Stimulated activated CD4-positive, alpha-beta T cell treated with anti-CD3 and anti-CD28 coated beads, Interleukin-4, amount 100 ng/mL, for 24 hours (primary cell): Measurements from ENCODE around the gene ACTG1.
"Not testable (repeated sequence)": the region's sequence is repeated elsewhere in the genome, so short reads cannot be mapped to it uniquely, and the experiment has no call there.

Experiments used
- DNase-seq: peaks from one replicate; pipeline ENCODE4 v3.0.0-alpha.2; 2020

Gene ACTG1

DNA sequence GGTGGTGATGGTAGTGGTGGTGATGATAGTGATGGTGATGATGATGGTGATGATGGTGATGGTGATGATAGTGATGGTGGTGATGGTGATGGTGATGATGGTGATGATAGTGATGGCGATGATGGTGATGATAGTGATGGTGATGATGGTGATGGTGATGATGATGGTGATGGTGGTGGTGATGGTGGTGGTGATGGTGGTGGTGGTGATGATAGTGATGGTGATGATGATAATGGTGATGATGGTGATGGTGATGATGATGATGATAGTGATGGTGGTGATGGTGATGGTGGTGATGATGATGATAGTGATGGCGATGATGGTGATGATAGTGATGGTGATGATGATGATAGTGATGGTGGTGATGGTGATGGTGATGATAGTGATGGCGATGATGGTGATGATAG is 19.4 kb upstream of the ACTG1 start:
- DNase-seq: not testable (repeated sequence)

GRCh38 chr17:81531013-81531412 is 18.4 kb upstream of the ACTG1 start:
- not testable (repeated sequence) for DNase-seq

- DNase-seq: no peak
These were observed 16.8 kb upstream of the ACTG1 start for GRCh38 chr17:81529437-81529803.

DNA sequence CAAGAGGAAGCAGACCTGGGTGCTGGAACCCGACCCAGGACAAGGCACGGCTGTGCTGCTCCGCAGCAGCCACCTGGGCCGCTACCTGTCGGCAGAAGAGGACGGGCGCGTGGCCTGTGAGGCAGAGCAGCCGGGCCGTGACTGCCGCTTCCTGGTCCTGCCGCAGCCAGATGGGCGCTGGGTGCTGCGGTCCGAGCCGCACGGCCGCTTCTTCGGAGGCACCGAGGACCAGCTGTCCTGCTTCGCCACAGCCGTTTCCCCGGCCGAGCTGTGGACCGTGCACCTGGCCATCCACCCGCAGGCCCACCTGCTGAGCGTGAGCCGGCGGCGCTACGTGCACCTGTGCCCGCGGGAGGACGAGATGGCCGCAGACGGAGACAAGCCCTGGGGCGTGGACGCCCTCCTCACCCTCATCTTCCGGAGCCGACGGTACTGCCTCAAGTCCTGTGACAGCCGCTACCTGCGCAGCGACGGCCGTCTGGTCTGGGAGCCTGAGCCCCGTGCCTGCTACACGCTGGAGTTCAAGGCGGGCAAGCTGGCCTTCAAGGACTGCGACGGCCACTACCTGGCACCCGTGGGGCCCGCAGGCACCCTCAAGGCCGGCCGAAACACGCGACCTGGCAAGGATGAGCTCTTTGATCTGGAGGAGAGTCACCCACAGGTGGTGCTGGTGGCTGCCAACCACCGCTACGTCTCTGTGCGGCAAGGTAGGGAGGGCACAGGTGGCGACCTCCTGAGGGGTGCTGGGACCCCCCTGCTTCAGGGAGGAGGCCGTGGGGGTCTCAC is 16.2 kb upstream of the ACTG1 start:
- DNase-seq: no peak

GRCh38 chr17:81528384-81528650 is 15.7 kb upstream of the ACTG1 start:
- no peak for DNase-seq

GRCh38 chr17:81527591-81528383 is 15.2 kb upstream of the ACTG1 start, which contains the start of gene FSCN2:
TSS of gene FSCN2 (plus strand) at chr17:81528377. CDS start at chr17:81528532, 155 bp downstream.
- DNase-seq: no peak

DNA sequence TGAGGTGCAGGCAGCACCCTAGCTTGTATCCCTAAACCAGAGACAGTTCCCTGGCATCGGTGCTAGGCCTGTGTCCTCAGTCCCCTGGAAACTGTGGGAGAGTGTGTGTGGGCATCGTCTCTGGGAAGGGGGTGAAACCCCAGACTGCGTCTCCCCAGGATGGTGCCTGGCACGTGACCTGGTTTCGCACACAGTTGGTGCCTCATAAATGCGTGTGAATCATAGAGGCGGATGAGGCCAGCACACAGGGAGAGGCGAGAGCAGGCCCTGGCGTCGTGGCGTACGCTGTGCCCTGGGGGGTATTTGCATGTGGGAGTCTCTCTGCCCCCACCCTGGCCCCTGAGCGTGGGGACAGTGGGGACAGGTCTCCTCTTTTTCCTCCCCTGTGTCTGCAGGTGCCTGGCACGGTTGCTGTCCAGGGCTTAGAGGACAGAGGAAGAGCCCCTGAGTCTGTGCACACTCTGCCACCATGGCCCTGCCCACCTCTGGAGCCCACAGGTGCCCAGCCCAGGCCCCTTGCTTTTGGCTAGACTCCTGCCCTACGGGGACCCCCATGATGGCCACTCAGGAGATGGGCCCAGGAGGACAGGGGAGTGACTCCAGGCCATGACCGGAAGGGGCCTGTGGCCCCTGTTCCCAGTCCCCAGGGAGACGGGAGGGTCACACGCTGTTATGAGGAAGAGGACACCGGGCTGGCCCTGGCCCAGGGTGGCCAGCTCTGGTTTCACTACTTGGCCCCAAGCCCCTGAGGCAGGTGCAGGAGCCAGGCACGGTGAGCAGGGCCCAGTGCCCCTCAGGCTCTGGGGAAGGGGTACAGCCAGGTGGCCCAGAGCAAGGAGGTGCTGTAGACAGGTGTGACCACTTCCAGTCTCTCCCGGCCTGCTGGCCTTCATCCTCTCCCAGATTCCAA is 14.3 kb upstream of the ACTG1 start:
- no peak for DNase-seq

DNA sequence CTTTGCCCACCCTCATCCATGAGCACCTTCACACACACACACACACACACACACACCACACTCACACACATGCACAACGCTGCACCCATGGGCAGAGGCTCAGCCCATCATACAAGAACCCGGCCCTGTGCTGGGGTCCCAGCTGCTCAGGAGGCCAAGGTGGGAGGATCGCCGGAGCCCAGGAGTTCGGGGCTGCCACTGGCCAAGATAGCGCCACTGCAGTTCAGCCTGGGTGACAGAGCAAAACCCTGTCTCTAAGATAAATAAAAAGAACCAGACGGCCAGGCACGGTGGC is 12.2 kb upstream of the ACTG1 start:
- DNase-seq: no peak

DNA sequence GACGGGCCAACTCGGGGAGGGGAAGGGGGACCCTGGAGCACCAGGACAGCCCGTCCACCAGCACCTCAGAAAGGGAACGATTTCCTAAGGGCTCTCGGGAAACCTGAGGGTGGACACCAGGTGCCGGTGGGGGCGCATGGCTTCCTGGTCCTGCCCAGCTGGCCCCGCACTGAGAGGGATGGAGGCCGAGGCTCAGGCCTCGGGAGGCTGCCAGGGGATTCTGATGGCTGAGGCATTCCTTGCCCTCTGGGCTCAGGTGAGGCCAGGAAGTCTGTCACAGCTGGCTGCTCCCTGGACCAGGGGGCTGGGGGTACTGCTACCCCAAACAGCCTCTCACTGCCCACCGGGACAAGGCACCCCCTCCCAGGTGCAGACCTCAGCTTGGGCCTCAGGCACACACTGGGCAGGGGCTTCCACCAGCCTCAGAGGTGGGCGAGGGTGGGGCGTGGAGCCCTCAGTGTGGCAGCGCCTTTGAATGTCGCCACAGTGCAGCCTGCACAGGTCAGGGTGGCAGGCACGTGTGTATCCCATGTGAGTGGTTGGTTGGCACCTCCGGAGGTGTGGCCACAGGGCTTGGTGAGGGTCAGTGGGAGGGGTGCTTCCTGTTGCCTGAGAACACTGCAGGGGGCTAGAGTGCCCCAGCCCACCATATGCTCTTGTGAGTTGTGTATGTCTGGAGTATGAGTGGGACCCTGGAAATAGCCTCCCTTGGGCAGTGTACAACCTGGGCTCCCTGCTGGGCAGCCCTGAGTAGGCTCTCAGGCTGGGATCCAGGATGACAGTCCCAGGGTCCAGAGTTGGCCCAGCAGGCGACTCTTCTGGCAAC is 11.7 kb upstream of the ACTG1 start:
- DNase-seq: no peak

DNA sequence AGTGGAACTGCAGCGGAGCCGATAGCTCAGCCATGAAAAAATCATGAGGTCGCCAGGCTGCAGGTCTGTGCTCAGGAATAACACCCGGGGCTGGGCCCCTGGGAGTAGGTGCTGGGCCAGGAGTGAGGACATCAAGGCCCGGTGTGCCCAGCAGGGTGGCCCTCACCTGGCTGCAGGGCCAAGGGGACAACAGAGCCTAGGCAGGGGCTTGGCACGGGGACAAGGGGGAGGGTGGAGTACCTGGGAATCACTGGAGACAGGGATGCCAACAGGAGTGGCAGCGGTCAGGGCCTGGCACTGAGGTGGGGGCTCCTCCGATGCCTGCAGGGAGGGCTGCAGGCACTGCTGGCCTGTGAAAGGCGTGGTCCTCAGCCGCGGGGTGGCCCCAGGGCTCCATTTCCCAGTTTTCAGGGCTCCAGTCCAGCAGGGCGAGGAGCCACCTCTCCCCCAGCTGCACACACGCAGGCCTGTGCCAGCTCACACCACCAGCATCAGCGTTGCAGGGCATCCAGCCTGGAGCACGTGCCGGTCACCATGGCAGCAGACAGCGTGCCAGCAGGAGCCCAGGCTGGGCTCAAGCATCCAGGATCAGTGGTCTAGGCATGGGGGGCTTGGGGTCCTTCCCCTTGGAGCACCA is 10.9 kb upstream of the ACTG1 start:
- DNase-seq: no peak

DNA sequence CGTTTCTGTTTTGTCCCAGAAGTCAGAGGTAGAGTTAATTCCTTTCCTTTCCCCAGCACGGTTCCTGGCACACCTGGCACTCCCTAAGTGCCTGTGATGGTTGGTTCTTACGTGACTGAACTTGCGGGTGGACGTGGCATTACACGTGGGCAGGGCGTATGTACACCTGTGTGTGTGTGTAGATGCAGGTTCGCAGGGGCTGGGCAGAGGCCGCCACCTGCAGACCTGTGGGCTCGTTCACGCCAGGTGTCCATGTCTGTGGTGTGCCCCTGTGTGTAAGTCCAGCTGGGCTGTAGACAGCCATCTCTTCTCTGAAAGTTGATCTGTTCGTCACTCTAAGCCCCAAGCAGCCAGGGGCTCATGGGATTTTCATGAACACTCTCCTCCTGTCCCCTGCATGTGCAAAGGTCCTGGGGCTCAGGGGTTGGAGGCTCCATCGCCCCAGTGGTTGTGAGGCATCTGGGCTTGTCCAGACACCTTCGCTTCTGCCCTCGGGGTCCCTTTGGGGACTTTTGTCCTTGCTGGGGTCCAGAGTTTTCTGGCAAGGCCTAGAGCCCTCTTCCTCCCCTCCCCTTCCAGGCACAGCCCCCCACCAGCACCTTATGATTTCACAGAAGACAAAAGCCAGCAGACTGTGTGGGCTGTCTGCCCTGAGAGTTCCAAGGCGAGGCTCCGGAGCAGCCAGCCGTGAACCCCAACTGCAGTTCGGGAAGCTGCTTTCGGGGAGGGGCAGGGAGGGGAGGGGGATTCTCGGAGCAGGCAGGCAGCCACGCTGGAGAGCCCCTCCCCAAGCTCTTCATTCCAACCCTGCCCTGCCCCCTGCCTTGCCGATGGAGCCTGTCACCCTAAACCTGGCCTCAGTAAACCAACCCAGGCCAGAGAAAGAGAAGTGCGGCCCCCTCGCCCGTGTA is 10.1 kb upstream of the ACTG1 start:
- DNase-seq: no peak

DNA sequence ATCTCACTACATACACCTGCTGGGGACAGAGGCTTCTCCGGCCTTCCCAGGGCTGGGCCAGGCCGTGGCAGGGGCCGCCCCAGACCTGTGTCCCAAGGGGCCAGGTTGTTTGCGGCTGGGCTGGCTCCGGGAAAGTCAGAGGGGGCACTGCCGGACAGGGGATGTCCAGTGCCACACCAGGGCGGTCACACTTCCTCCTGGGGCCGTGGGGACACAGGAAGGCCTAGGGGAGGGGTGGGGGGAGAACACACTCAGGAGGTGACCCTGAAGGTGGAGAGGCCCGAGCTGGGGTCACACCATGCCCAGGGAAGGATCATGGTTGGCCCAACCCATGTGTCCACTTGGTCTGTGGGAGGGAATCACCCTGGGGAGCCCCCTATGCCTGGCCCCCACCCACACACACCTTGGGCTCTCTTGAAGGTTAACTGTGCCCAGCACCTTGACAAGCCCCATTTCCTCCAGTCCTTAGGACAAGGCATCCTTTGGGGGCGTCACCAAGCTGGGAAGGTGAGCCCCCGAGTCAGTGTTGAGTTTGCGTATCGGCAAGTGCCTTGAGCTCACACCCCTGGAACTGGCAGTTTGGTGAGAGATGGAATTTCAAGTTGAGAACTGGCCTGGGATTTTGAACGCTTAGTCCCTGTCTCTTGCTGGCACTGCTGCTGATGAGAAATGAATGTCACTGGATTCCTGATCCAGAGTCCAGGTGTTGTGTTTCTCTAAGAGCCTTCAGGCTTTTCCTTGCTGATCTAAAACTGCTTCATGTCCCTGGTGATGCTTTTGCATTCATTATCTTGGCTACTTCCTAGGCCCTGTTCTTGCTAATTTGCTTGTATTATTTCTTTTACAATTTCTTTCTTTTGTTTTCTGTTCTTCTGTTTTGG is 7.7 kb upstream of the ACTG1 start:
- DNase-seq: no peak

DNA sequence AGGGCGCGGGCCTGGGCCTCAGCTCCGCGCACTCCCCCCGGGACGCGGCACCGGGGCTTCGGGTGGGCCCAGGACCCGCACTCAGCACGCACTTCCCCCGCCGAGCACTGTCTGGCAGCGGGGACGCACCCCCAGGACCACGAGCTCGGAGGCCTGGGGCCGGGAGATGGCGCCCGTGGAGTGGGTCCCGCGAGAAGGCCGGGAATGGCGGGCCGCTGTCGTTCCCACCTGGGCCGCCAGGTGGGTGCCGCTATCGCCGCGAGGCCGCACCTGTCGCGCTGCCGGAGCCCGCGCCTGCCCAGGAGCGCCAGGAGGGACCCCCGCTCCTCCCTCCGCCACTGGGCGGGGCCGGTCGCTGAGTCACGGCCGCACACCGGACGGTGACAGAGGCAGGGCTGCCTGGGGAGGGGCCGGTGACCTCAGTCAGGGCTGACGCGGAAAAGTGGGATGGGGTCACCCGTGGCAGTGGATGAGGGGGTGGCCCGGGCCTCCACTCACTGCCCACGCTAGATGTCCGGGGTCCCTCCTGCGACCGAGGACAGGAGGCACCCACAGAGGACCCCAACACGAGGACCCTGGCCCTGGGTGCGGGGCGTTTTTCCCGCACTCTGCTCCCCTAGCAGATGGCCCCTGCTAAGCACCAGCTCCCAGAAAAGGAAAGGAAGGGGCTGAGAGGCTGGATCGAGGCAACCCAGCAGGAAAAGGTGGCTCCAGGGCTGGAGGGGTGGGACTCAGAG is 6.9 kb upstream of the ACTG1 start:
- DNase-seq: peak; percentile 58

DNA sequence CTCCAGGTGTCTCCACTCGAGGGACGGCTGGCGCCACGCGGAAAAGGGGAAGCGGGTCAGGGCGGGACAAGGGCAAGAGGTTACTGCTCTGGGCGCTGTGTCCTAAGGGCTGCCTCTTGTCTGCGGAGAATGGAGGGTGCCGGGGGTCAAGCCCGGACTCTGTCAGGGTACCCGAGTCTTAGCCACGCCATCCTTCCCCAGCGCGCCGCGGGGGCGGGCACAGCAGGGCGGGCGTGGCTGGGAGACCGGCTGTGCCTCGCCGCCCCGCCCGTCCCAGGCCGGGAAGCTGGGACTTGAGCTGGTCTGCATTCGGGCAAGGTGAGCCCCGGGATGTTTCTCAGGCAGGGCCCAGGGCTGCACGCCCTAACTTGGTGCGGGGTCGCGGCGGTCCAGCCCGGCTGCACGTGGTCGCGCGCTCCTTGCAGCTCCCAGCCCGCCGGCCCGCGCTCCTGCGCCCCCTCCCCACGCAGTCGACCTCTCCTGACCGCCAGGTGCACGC is 6.2 kb upstream of the ACTG1 start:
- DNase-seq: no peak

DNA sequence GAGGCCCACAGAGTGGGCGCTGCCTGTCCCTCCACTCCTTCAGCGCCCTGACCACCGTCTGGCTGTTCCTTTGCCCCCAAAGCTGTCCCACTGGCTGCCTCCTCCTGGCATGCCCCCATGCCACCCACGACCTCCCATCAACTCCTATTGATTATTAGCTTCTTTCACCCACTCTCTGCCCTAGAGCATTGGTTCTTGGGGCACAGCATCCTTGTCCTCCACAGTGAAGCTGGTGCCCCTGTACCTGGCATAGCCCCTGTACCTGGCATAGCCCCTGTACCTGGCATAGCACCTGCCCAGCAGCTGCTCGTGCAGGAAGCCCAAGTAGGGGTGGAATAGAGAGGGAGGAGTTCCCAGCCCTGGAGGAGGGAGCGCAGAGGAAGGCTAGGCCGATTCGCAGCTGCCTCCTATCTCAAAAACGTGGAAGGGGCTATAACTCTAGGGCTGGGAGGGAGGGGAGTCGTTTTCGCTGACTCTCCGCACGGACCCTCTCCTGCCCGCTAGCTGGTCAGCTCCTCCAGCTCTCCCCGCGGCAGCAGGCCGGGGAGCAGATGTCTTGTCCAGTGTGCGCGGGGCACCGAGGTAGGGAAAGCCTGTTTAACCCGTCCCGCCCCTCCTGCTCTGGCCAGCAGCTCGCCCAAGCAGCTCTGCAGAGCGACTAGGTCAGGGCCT is 5.7 kb upstream of the ACTG1 start:
- no peak for DNase-seq

GRCh38 chr17:81517339-81518112 is 4.9 kb upstream of the ACTG1 start:
- no peak for DNase-seq

DNA sequence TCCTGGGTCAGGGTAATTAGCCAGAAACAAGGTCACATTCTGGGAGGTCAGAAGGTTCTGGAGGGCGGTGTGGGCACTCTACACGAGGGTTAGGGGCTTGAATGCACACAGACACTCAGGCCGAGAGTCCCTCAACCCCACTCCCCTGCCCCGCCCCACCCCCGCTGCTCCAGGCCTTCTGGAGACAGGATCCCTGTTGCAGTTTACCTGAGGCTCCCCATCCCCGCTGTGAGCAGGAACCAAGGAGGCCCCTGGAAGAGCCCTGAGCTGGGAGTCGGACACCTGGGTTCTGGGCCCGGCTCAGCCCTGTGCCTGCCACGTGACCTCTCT is 4.4 kb upstream of the ACTG1 start:
- no peak for DNase-seq

GRCh38 chr17:81516439-81516838 is 3.8 kb upstream of the ACTG1 start:
- DNase-seq: no peak
